ENCODE results near the gene ENTPD5. TPM values are rescaled to one million over a fixed set of nuclear protein-coding genes. Genes with fewer than 3 reads are reported as not detected.
"Not testable (repeated sequence)": the region's sequence is repeated elsewhere in the genome, so short reads cannot be mapped to it uniquely, and the experiment has no call there.

The ENTPD5 gene
- total RNA-seq, 4 donors from 2014 or later: 8.0 to 12.9 (median 11.0) TPM

DNA sequence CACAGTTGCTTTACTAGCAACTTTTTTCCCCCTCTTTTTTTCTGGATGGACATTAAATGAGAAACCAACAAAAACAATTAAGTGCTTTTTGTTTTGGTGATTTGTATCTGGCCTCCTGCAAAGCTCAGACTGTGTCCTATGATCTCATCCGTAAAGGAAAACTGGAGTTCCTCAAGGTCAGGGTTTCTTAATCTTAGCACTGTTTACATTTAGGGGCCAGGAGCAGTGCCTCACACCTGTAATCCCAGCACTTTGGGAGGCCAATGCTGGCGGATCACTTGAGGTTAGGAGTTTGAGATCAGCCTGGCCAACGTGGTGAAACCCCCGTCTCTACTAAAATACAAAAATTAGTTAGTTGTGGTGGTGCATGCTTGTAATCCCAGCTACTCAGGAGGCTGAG, 28.0 kb downstream of the ENTPD5 start:
- H3K4me3 ChIP-seq: no peak overlapping the region
- WGBS, 2 donors: 58 to 76% methylated on average over 4 of the region's 4 CpGs

DNA sequence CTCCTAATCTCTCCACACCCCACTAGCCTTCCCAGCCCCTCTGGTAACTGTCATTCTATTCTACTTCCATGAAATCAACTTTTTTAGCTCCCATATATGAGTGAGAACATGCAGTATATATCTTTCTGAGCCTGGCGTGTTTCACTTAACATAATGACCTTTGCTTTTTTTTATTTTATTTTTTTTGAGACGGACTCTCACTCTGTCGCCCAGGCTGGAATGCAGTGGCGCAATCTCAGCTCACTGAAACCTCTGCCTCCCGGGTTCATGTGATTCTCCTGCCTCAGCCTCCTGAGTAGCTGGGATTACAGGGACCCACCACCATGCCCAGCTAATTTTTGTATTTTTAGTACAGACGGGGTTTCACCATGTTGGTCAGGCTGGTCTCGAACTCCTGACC, 30.4 kb downstream of the ENTPD5 start:
- WGBS, 2 donors: 78 to 83% methylated on average over 7 of the region's 7 CpGs
- not testable (repeated sequence) for H3K4me3 ChIP-seq; H3K27ac ChIP-seq; DNase-seq (ENCODE audit: low spot score in 2 of 2); H3K4me1 ChIP-seq; H3K9me3 ChIP-seq; H3K27me3 ChIP-seq
- peaks cover 0 to 68% (median 2%) of the 10 kb centered on the region in 3 donors for H3K36me3 ChIP-seq

More for the DNA sequence above, 28.0 kb downstream of the ENTPD5 start:
- Histone ChIP-seq H3K27ac (no peak overlapping the region), H3K9me3 (no peaks in the 10 kb centered on the region), H3K4me1 (no peaks in the 10 kb centered on the region), H3K27me3 (no peaks in the 10 kb centered on the region), H3K36me3 (peaks cover 0 to 50% (median 0%) of the 10 kb centered on the region in 3 donors)
- no peak for TF ChIP-seq CTCF (IDR thresholded peaks at IDR 0.05)
- no peak for TF ChIP-seq POLR2A (IDR thresholded peaks at IDR 0.05)
- no peak for TF ChIP-seq EP300 (IDR thresholded peaks at IDR 0.05)
- DNase-seq (ENCODE audit: low spot score in 2 of 2): no peak

GRCh38 chr14:73988065-73988464, 31.0 kb downstream of the ENTPD5 start:
- no peak for TF ChIP-seq CTCF (IDR thresholded peaks at IDR 0.05)
- no peak for TF ChIP-seq EP300 (IDR thresholded peaks at IDR 0.05)
- no peak for TF ChIP-seq POLR2A (IDR thresholded peaks at IDR 0.05)
- H3K27ac ChIP-seq: no peak overlapping the region
- H3K4me3 ChIP-seq: no peak overlapping the region
- no peaks in the 10 kb centered on the region for H3K4me1 ChIP-seq
- no peaks in the 10 kb centered on the region for H3K27me3 ChIP-seq
- WGBS, 2 donors: 86 to 89% methylated on average over 3 of the region's 3 CpGs
- H3K9me3 ChIP-seq: no peaks in the 10 kb centered on the region
- DNase-seq (ENCODE audit: low spot score in 2 of 2): no peak
- H3K36me3 ChIP-seq: peaks cover 0 to 64% (median 2%) of the 10 kb centered on the region in 3 donors

DNA sequence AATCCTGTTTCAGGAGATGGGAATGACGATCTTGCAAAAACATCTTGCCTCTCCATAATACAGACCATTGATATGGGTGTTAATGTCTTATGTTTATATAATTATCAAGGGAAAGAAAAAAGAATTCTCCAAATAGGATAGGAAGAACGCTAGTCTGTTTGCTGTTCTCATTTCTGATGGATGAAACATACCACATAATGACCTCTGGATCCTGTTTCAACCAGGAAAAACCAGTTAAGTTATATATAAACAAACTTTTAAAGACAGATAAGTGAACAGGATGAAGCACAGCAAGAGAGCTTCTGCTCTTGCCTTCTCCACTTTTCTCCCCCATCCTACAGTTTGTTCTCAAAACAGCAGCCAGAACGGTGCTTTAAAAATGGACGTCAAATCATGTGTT, 41.2 kb downstream of the ENTPD5 start:
- H3K9me3 ChIP-seq: no peaks in the 10 kb centered on the region
- TF ChIP-seq EP300 (IDR thresholded peaks at IDR 0.05) (no peak), CTCF (IDR thresholded peaks at IDR 0.05) (no peak), POLR2A (IDR thresholded peaks at IDR 0.05) (no peak)
- H3K27ac ChIP-seq: no peak overlapping the region
- no peaks in the 10 kb centered on the region for H3K27me3 ChIP-seq
- peaks cover 0 to 81% (median 0%) of the 10 kb centered on the region in 3 donors for H3K36me3 ChIP-seq
- H3K4me3 ChIP-seq: no peak overlapping the region
- H3K4me1 ChIP-seq: no peaks in the 10 kb centered on the region
- DNase-seq (ENCODE audit: low spot score in 2 of 2): no peak
- WGBS, 2 donors: 58% methylated on average over 4 of the region's 4 CpGs

GRCh38 chr14:73976125-73976524, 43.0 kb downstream of the ENTPD5 start:
- Histone ChIP-seq H3K4me1 (no peaks in the 10 kb centered on the region), H3K27ac (no peak overlapping the region), H3K9me3 (no peaks in the 10 kb centered on the region), H3K36me3 (peaks cover 0 to 81% (median 0%) of the 10 kb centered on the region in 3 donors), H3K4me3 (no peak overlapping the region), H3K27me3 (no peaks in the 10 kb centered on the region)
- 88 to 95% methylated on average over 6 of the region's 6 CpGs for WGBS, 2 donors
- DNase-seq (ENCODE audit: low spot score in 2 of 2): no peak
- TF ChIP-seq POLR2A (IDR thresholded peaks at IDR 0.05) (no peak), EP300 (IDR thresholded peaks at IDR 0.05) (no peak), CTCF (IDR thresholded peaks at IDR 0.05) (no peak)

DNA sequence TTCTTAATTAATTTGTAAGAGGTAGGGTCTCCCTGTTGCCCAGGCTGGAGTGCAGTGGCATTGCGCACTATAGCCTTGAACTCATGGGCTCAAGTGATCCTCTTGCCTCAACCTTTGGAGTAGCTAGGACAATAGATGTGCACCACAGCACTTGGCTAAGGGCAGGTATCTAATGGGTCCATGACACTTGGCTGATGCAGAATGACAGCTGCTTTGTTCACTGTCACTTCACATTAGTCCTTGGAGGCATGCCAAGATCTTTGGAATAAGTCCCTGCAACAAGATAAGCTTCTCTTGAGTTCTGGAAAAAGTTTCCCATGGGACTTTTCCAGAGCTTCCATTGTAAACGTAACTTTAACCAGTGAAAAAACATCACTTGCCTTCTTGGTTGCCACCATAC, 45.6 kb downstream of the ENTPD5 start:
- Histone ChIP-seq H3K27me3 (no peaks in the 10 kb centered on the region), H3K36me3 (peaks cover 3 to 92% (median 5%) of the 10 kb centered on the region in 3 donors), H3K9me3 (no peaks in the 10 kb centered on the region), H3K4me3 (no peak overlapping the region), H3K27ac (no peak overlapping the region), H3K4me1 (no peaks in the 10 kb centered on the region)
- no peak for DNase-seq (ENCODE audit: low spot score in 2 of 2)
- no peak for TF ChIP-seq CTCF (IDR thresholded peaks at IDR 0.05)
- no peak for TF ChIP-seq EP300 (IDR thresholded peaks at IDR 0.05)
- no peak for TF ChIP-seq POLR2A (IDR thresholded peaks at IDR 0.05)
- WGBS, 2 donors: 62 to 65% methylated on average over 2 of the region's 2 CpGs
